Lung (tissue), 12 donors: ENCODE results near the gene ALDH18A1. TPM values are rescaled to one million over a fixed set of nuclear protein-coding genes. Genes with fewer than 3 reads are reported as not detected.

Experiments
- ATAC-seq: fragments of 200-7000 bp; cut with Tn5 transposase; one replicate; pipeline ENCODE4 v1.9.1; 2020; ENCODE audit warnings: moderate number of reproducible peaks; ENCODE audit not compliant: insufficient read depth, low FRiP score
- DNase-seq, 3 donors: peaks; one replicate each; pipeline ENCODE4 v3.0.0-alpha.2; 2013 to 2017
- H3K27ac ChIP-seq, 2 donors: one replicate each; pipeline ENCODE4 v1.5.1; 2013; ENCODE audit warnings: mild to moderate bottlenecking in 2 of 2, moderate library complexity in 2 of 2, control low read depth in 1 of 2, inconsistent platforms in 1 of 2, low read depth in 1 of 2, low read length in 1 of 2
- H3K27me3 ChIP-seq, 3 donors: one replicate each; pipeline ENCODE4 v1.5.1; 2013; ENCODE audit warnings: low read length in 2 of 3; ENCODE audit not compliant: control insufficient read depth in 3 of 3, insufficient read depth in 3 of 3
- H3K36me3 ChIP-seq, 4 donors: one replicate each; pipeline ENCODE4 v1.5.1; 2013; ENCODE audit warnings: low read length in 4 of 4, mild to moderate bottlenecking in 1 of 4, moderate library complexity in 1 of 4; ENCODE audit not compliant: control insufficient read depth in 4 of 4, insufficient read depth in 4 of 4
- H3K4me1 ChIP-seq, 5 donors: one replicate each; pipeline ENCODE4 v1.5.1; 2013; ENCODE audit warnings: low read length in 5 of 5, mild to moderate bottlenecking in 2 of 5, moderate library complexity in 1 of 5; ENCODE audit not compliant: control insufficient read depth in 5 of 5, insufficient read depth in 5 of 5
- H3K4me3 ChIP-seq: one replicate; pipeline ENCODE4 v1.5.1; 2013; ENCODE audit warnings: mild to moderate bottlenecking, control low read depth, moderate library complexity
- H3K9ac ChIP-seq, 2 donors: one replicate each; pipeline ENCODE4 v1.5.1; 2013; ENCODE audit warnings: low read length in 2 of 2, control low read depth in 1 of 2; ENCODE audit not compliant: insufficient read depth in 1 of 2
- H3K9me3 ChIP-seq, 4 donors: one replicate each; pipeline ENCODE4 v1.5.1; 2013; ENCODE audit warnings: low read length in 3 of 4, mild to moderate bottlenecking in 1 of 4, moderate library complexity in 1 of 4; ENCODE audit not compliant: control insufficient read depth in 4 of 4, insufficient read depth in 3 of 4
- CTCF ChIP-seq: IDR thresholded peaks from 2 replicates; pipeline ENCODE4 v1.5.1; 2012; ENCODE audit warnings: mild to moderate bottlenecking; ENCODE audit errors: control extremely low read depth, extremely low read depth
- whole genome bisulfite sequencing, 2 donors: extraction: QIAGEN DNeasy Blood & Tissue Kit; methylation state at CpG; one replicate each; pipeline ENCODE4 v1.1.7; 2013; 5-methylcytosine and 5-hydroxymethylcytosine counted together
- polyA plus RNA-seq, 2 donors: library from polyadenylated mRNA; stranded (reverse); fragments of 200-250 nt; gene quantifications; one replicate each; pipeline ENCODE4 v1.2.1, GENCODE V29; 2013
- total RNA-seq, 2 donors: library from RNA; depleted of rRNA in 1 of 2; stranded (reverse); fragments of >200 nt in 1 of 2; gene quantifications; one replicate each; pipeline ENCODE4 v1.2.1, GENCODE V29; 2014 to 2021
- donor health status: control.
- donor health status: control.
- donor health status: Bipolar disorder and iron deficiency.
- donor health status: healthy.
- donor health status: DM: yes; HTN: yes; CAD: no.

Gene ALDH18A1
- total and polyA plus RNA-seq, 4 donors: 12.6 to 44.5 (median 30.2) TPM

- Histone ChIP-seq H3K4me3 (no peak overlapping the region), H3K9me3 (no peaks in the 10 kb centered on the region), H3K9ac (no peak overlapping the region), H3K36me3 (peaks cover 4 to 16% (median 9%) of the 10 kb centered on the region in 4 donors), H3K27me3 (no peaks in the 10 kb centered on the region), H3K27ac (no peak overlapping the region), H3K4me1 (peaks cover 0 to 11% (median 0%) of the 10 kb centered on the region in 5 donors)
- ATAC-seq (no peak), DNase-seq (no peak)
- no peak for TF ChIP-seq CTCF
- 27 to 71% methylated on average over 1 of the region's 1 CpG for WGBS, 2 donors
Observed at GRCh38 chr10:95663496-95663895, 7.0 kb upstream of the ALDH18A1 start.

- ATAC-seq: no peak
- H3K36me3 ChIP-seq: peaks cover 4 to 14% (median 9%) of the 10 kb centered on the region in 4 donors
- 81 to 84% methylated on average over 1 of the region's 1 CpG for WGBS, 2 donors
- H3K4me3 ChIP-seq: no peak overlapping the region
- TF ChIP-seq CTCF: no peak
- H3K9me3 ChIP-seq: no peaks in the 10 kb centered on the region
- H3K27ac ChIP-seq: peak overlapping the region in 1 of 2 donors; percentile 1
- DNase-seq: peak in 1 of 3 donors; percentile 10
- no peak overlapping the region for H3K9ac ChIP-seq
- peaks cover 0 to 11% (median 0%) of the 10 kb centered on the region in 5 donors for H3K4me1 ChIP-seq
- no peaks in the 10 kb centered on the region for H3K27me3 ChIP-seq
Observed at GRCh38 chr10:95661818-95662217, 5.3 kb upstream of the ALDH18A1 start.

GRCh38 chr10:95660283-95660682 lies 3.8 kb upstream of the ALDH18A1 start:
- no peak overlapping the region for H3K9ac ChIP-seq
- no peak overlapping the region for H3K4me3 ChIP-seq
- H3K27ac ChIP-seq: no peak overlapping the region
- ATAC-seq (no peak), DNase-seq (no peak)
- no peaks in the 10 kb centered on the region for H3K27me3 ChIP-seq
- no peaks in the 10 kb centered on the region for H3K9me3 ChIP-seq
- H3K36me3 ChIP-seq: peaks cover 4 to 14% (median 9%) of the 10 kb centered on the region in 4 donors
- peaks cover 0 to 11% (median 5%) of the 10 kb centered on the region in 5 donors for H3K4me1 ChIP-seq
- no peak for TF ChIP-seq CTCF

- H3K27ac ChIP-seq: no peak overlapping the region
- DNase-seq (no peak), ATAC-seq (no peak)
- H3K27me3 ChIP-seq: no peaks in the 10 kb centered on the region
- H3K9ac ChIP-seq: no peak overlapping the region
- H3K9me3 ChIP-seq: no peaks in the 10 kb centered on the region
- WGBS, 2 donors: 93 to 95% methylated on average over 1 of the region's 1 CpG
- H3K4me1 ChIP-seq: peaks cover 0 to 12% (median 5%) of the 10 kb centered on the region in 5 donors
- H3K36me3 ChIP-seq: peaks cover 0 to 4% (median 2%) of the 10 kb centered on the region in 4 donors
- H3K4me3 ChIP-seq: no peak overlapping the region
- TF ChIP-seq CTCF: no peak
Observed at GRCh38 chr10:95657250-95657649, 739 bp upstream of the ALDH18A1 start.
